H9 (cell line): ENCODE results near the gene PTCH1. TPM values are rescaled to one million over a fixed set of nuclear protein-coding genes. Genes with fewer than 3 reads are reported as not detected.

Experiments used
- DNase-seq: peaks from one replicate; pipeline ENCODE4 v3.0.0-alpha.2; 2017
- H2AFZ ChIP-seq: one replicate; pipeline ENCODE4 v1.6.1; 2013; ENCODE audit warnings: mild to moderate bottlenecking, low read length, control low read depth, moderate library complexity
- H2AK5ac ChIP-seq: 2 replicates; pipeline ENCODE4 v1.6.1; 2013; ENCODE audit warnings: low read length, control low read depth, mixed read lengths; ENCODE audit not compliant: insufficient read length
- H2BK120ac ChIP-seq: one replicate; pipeline ENCODE4 v1.6.1; 2013; ENCODE audit warnings: low read depth, mild to moderate bottlenecking, low read length, control low read depth, inconsistent platforms; ENCODE audit not compliant: poor library complexity, severe bottlenecking
- H2BK12ac ChIP-seq: 2 replicates; pipeline ENCODE4 v1.6.1; 2013; ENCODE audit warnings: low read length, control low read depth, mixed read lengths, low read depth; ENCODE audit not compliant: insufficient read length
- H2BK15ac ChIP-seq: 2 replicates; pipeline ENCODE4 v1.6.1; 2013; ENCODE audit warnings: low read depth, low read length, control low read depth
- H2BK20ac ChIP-seq: one replicate; pipeline ENCODE4 v1.6.1; 2013; ENCODE audit warnings: low read depth, mild to moderate bottlenecking, low read length, control low read depth, inconsistent platforms; ENCODE audit not compliant: poor library complexity, severe bottlenecking
- H2BK5ac ChIP-seq: 2 replicates; pipeline ENCODE4 v1.6.1; 2013; ENCODE audit warnings: low read length, control low read depth, mixed read lengths; ENCODE audit not compliant: insufficient read length
- H3K14ac ChIP-seq: 2 replicates; pipeline ENCODE4 v1.6.1; 2013; ENCODE audit warnings: low read length, control low read depth; ENCODE audit not compliant: insufficient read depth
- H3K18ac ChIP-seq: 2 replicates; pipeline ENCODE4 v1.6.1; 2013; ENCODE audit warnings: low read depth, mild to moderate bottlenecking, mixed read lengths, low read length, control low read depth; ENCODE audit not compliant: insufficient read length
- H3K23ac ChIP-seq: 2 replicates; pipeline ENCODE4 v1.6.1; 2013; ENCODE audit warnings: low read length, control low read depth, mixed read lengths, low read depth; ENCODE audit not compliant: insufficient read length
- H3K23me2 ChIP-seq: 2 replicates; pipeline ENCODE4 v1.6.1; 2013; ENCODE audit warnings: low read depth, mild to moderate bottlenecking, mixed read lengths, low read length, control low read depth; ENCODE audit not compliant: insufficient read length, poor library complexity, severe bottlenecking
- H3K27ac ChIP-seq: 2 replicates; pipeline ENCODE4 v1.5.1; 2013; ENCODE audit warnings: low read length, control low read depth, mixed read lengths, low read depth; ENCODE audit not compliant: insufficient read length
- H3K27me3 ChIP-seq: 2 replicates; pipeline ENCODE4 v1.6.1; 2013; ENCODE audit warnings: low read length, control low read depth, inconsistent platforms; ENCODE audit not compliant: insufficient read depth
- H3K4ac ChIP-seq: 2 replicates; pipeline ENCODE4 v1.6.1; 2013; ENCODE audit warnings: low read depth, mild to moderate bottlenecking, control low read depth, inconsistent platforms, low read length, moderate library complexity
- H3K4me1 ChIP-seq: 2 replicates; pipeline ENCODE4 v1.6.1; 2013; ENCODE audit warnings: low read length, control low read depth, inconsistent platforms; ENCODE audit not compliant: insufficient read depth
- H3K4me2 ChIP-seq: 2 replicates; pipeline ENCODE4 v1.6.1; 2013; ENCODE audit warnings: low read length, control low read depth, mixed read lengths; ENCODE audit not compliant: insufficient read length, insufficient read depth
- H3K56ac ChIP-seq: 2 replicates; pipeline ENCODE4 v1.6.1; 2013; ENCODE audit warnings: low read depth, mild to moderate bottlenecking, mixed read lengths, low read length, control low read depth; ENCODE audit not compliant: insufficient read length
- H3K79me1 ChIP-seq: 2 replicates; pipeline ENCODE4 v1.6.1; 2013; ENCODE audit warnings: low read depth, mild to moderate bottlenecking, moderate library complexity, low read length, control low read depth, inconsistent platforms; ENCODE audit not compliant: insufficient read depth, poor library complexity, severe bottlenecking
- H3K79me2 ChIP-seq: 2 replicates; pipeline ENCODE4 v1.6.1; 2013; ENCODE audit warnings: low read length, control low read depth, inconsistent platforms; ENCODE audit not compliant: insufficient read depth
- H3K9ac ChIP-seq: 2 replicates; pipeline ENCODE4 v1.6.1; 2013; ENCODE audit warnings: low read length, control low read depth, mixed read lengths; ENCODE audit not compliant: insufficient read length; ENCODE audit errors: extremely low read depth
- H3K9me3 ChIP-seq: one replicate; pipeline ENCODE4 v1.6.1; 2013; ENCODE audit warnings: low read depth, low read length, inconsistent platforms; ENCODE audit not compliant: control insufficient read depth
- H3T11ph ChIP-seq: one replicate; pipeline ENCODE4 v1.6.1; 2013; ENCODE audit warnings: mild to moderate bottlenecking, low read length, control low read depth, inconsistent platforms
- H4K20me1 ChIP-seq: one replicate; pipeline ENCODE4 v1.6.1; 2013; ENCODE audit not compliant: control insufficient read depth, insufficient read length, insufficient read depth
- H4K5ac ChIP-seq: 2 replicates; pipeline ENCODE4 v1.6.1; 2013; ENCODE audit warnings: low read depth, mild to moderate bottlenecking, mixed read lengths, low read length, control low read depth; ENCODE audit not compliant: insufficient read length
- H4K8ac ChIP-seq: replicated peaks from 2 replicates; pipeline ENCODE4 v1.6.1; 2013; ENCODE audit warnings: low read length, control low read depth, mixed read lengths, low read depth; ENCODE audit not compliant: insufficient read length
- H4K91ac ChIP-seq: 2 replicates; pipeline ENCODE4 v1.6.1; 2013; ENCODE audit warnings: low read depth, mild to moderate bottlenecking, moderate library complexity, mixed read lengths, low read length, control low read depth; ENCODE audit not compliant: insufficient read length
- H3K27ac Mint-ChIP-seq, 3 experiments: 2 replicates in 2 of 3; 3 replicates in 1 of 3; pipeline ENCODE4 v1.8.0; 2020 to 2021; ENCODE audit warnings: mixed read lengths in 3 of 3, mild to moderate bottlenecking in 1 of 3, moderate library complexity in 1 of 3
- H3K27me3 Mint-ChIP-seq: 2 replicates; pipeline ENCODE4 v1.8.0; 2021; ENCODE audit warnings: low read depth, mild to moderate bottlenecking, moderate library complexity, mixed read lengths
- H3K36me3 Mint-ChIP-seq, 3 experiments: 2 replicates in 2 of 3; 3 replicates in 1 of 3; pipeline ENCODE4 v1.8.0; 2020 to 2021; ENCODE audit warnings: low read depth in 3 of 3, mixed read lengths in 3 of 3; ENCODE audit not compliant: insufficient read depth in 1 of 3
- H3K4me1 Mint-ChIP-seq, 2 experiments: 2 replicates each; pipeline ENCODE4 v1.8.0; 2020; ENCODE audit warnings: mixed read lengths in 2 of 2
- H3K4me3 Mint-ChIP-seq, 2 experiments: 2 replicates in 1 of 2; 3 replicates in 1 of 2; pipeline ENCODE4 v1.8.0; 2020 to 2021; ENCODE audit warnings: mild to moderate bottlenecking in 2 of 2, mixed read lengths in 2 of 2, moderate library complexity in 1 of 2
- H3K9me3 Mint-ChIP-seq, 2 experiments: 2 replicates in 1 of 2; 3 replicates in 1 of 2; pipeline ENCODE4 v1.8.0; 2020; ENCODE audit warnings: mild to moderate bottlenecking in 2 of 2, mixed read lengths in 2 of 2, moderate library complexity in 1 of 2
- CTCF ChIP-seq: fragments of 200-600 bp; sonication (generic); conservative IDR thresholded peaks from 3 replicates; pipeline ENCODE4 v1.8.0; 2021; ENCODE audit warnings: antibody characterized with exemption, mild to moderate bottlenecking
- WGBS: extraction: QIAGEN DNeasy Blood & Tissue Kit; methylation state at CpG from one replicate; pipeline ENCODE4 v1.1.7; 2013; ENCODE audit warnings: missing lambda C conversion rate, low lambda C conversion rate, mixed read lengths; ENCODE audit not compliant: insufficient read length; ENCODE audit errors: extremely low coverage; 5-methylcytosine and 5-hydroxymethylcytosine counted together
- total RNA-seq: library from RNA; stranded (reverse); gene quantifications from 2 replicates; pipeline ENCODE4 v1.2.1, GENCODE V29; 2021

Gene PTCH1
- total RNA-seq, 1 experiment from 2014 or later = 9.1 TPM

DNA sequence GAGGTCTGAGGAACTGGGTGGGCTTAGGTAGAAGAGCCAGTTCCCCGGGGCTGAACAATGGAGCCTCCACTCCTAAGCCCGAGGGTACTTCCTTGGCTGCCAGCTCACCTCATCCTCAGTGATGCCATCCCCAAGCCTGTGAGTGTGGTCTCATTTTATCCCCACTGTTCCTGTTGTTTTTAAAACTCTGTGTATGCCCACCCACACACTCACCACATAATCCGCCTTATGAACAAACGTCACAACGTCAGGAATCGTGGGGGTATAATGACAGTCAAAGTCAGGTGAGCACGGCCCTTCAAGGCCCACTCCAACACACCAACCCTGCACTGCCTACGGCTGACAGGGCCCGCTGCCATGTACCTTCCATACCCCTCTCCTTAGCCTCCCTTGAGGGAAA, 61.1 kb downstream of the PTCH1 start:
- H3K27ac ChIP-seq = no peak overlapping the region
- no peak overlapping the region for H4K91ac ChIP-seq
- no peaks in the 10 kb centered on the region for H3K9me3 ChIP-seq
- Mint-ChIP-seq H3K27ac (no peak overlapping the region), H3K27me3 (peaks cover 7% of the 10 kb centered on the region), H3K9me3 (no peaks in the 10 kb centered on the region), H3K4me3 (no peak overlapping the region), H3K36me3 (peaks cover 36 to 79% (median 47%) of the 10 kb centered on the region in 3 experiments; a peak in 6 of 7 replicates), H3K4me1 (peaks cover 28 to 32% of the 10 kb centered on the region in 2 experiments)
- H3K4ac ChIP-seq = no peak overlapping the region
- H4K20me1 ChIP-seq = no peaks in the 10 kb centered on the region
- H3K79me1 ChIP-seq = no peaks in the 10 kb centered on the region
- H3K4me1 ChIP-seq = peaks cover 2% of the 10 kb centered on the region; the same call in 1 of the 2 replicates
- H2BK120ac ChIP-seq = no peak overlapping the region
- no peak overlapping the region for H2BK5ac ChIP-seq
- H3T11ph ChIP-seq = no peak overlapping the region
- no peak overlapping the region for H3K9ac ChIP-seq
- no peak for TF ChIP-seq CTCF
- no peak overlapping the region for H2BK15ac ChIP-seq
- no peak overlapping the region for H4K5ac ChIP-seq
- no peak overlapping the region for H2BK20ac ChIP-seq
- H3K18ac ChIP-seq = no peak overlapping the region
- no peaks in the 10 kb centered on the region for H3K23me2 ChIP-seq
- H2AK5ac ChIP-seq = no peak overlapping the region
- H3K23ac ChIP-seq = no peak overlapping the region
- no peak overlapping the region for H2BK12ac ChIP-seq
- H3K79me2 ChIP-seq = no peaks in the 10 kb centered on the region
- no peak overlapping the region for H2AFZ ChIP-seq
- no peak overlapping the region for H3K4me2 ChIP-seq
- no peak overlapping the region for H3K56ac ChIP-seq
- no peaks in the 10 kb centered on the region for H3K27me3 ChIP-seq
- WGBS = no CpG with 5 or more reads among the region's 9 CpGs
- H3K14ac ChIP-seq = no peak overlapping the region
- no peak overlapping the region for H4K8ac ChIP-seq
- no peak for DNase-seq
